ENCODE results near the gene TM4SF20. TPM values are rescaled to one million over a fixed set of nuclear protein-coding genes. Genes with fewer than 3 reads are reported as not detected.

TM4SF20 gene
- total RNA-seq, 1 donor from 2014 or later: not detected

- Histone ChIP-seq H3K27me3 (ENCODE audit: control insufficient read depth, insufficient read depth, low read length) (no peaks in the 10 kb centered on the region), H3K4me3 (ENCODE audit: low read depth, low read length) (no peak overlapping the region), H3K36me3 (ENCODE audit: control insufficient read depth, insufficient read depth, low read length) (no peaks in the 10 kb centered on the region)
- TF ChIP-seq CTCF (IDR thresholded peaks at IDR 0.05; ENCODE audit: insufficient read depth, low read length, poor library complexity, severe bottlenecking): peak; percentile 7
- no peak for DNase-seq (ENCODE audit: low read depth)
These were observed 15.3 kb downstream of the TM4SF20 start for GRCh38 chr2:227363756-227364155.

- Histone ChIP-seq H3K36me3 (ENCODE audit: control insufficient read depth, insufficient read depth, low read length) (no peaks in the 10 kb centered on the region), H3K4me3 (ENCODE audit: low read depth, low read length) (no peak overlapping the region), H3K27me3 (ENCODE audit: control insufficient read depth, insufficient read depth, low read length) (no peaks in the 10 kb centered on the region)
- no peak for DNase-seq (ENCODE audit: low read depth)
- TF ChIP-seq CTCF (IDR thresholded peaks at IDR 0.05; ENCODE audit: insufficient read depth, low read length, poor library complexity, severe bottlenecking): no peak
These were observed 18.8 kb downstream of the TM4SF20 start for GRCh38 chr2:227360351-227360750.

GRCh38 chr2:227351639-227352038 is 27.5 kb downstream of the TM4SF20 start:
- DNase-seq (ENCODE audit: low read depth): no peak
- no peak for TF ChIP-seq CTCF (IDR thresholded peaks at IDR 0.05; ENCODE audit: insufficient read depth, low read length, poor library complexity, severe bottlenecking)
- Histone ChIP-seq H3K4me3 (ENCODE audit: low read depth, low read length) (no peak overlapping the region), H3K27me3 (ENCODE audit: control insufficient read depth, insufficient read depth, low read length) (no peaks in the 10 kb centered on the region), H3K36me3 (ENCODE audit: control insufficient read depth, insufficient read depth, low read length) (no peaks in the 10 kb centered on the region)

GRCh38 chr2:227349989-227350612 is 29.0 kb downstream of the TM4SF20 start:
- no peak for TF ChIP-seq CTCF (IDR thresholded peaks at IDR 0.05; ENCODE audit: insufficient read depth, low read length, poor library complexity, severe bottlenecking)
- H3K36me3 ChIP-seq (ENCODE audit: control insufficient read depth, insufficient read depth, low read length): no peaks in the 10 kb centered on the region

GRCh38 chr2:227348324-227348723 is 30.8 kb downstream of the TM4SF20 start:
- Histone ChIP-seq H3K4me3 (ENCODE audit: low read depth, low read length) (no peak overlapping the region), H3K36me3 (ENCODE audit: control insufficient read depth, insufficient read depth, low read length) (no peaks in the 10 kb centered on the region), H3K27me3 (ENCODE audit: control insufficient read depth, insufficient read depth, low read length) (no peaks in the 10 kb centered on the region)
- TF ChIP-seq CTCF (IDR thresholded peaks at IDR 0.05; ENCODE audit: insufficient read depth, low read length, poor library complexity, severe bottlenecking): no peak
- DNase-seq (ENCODE audit: low read depth): no peak

More at GRCh38 chr2:227349989-227350612, 29.0 kb downstream of the TM4SF20 start:
- no peak for DNase-seq (ENCODE audit: low read depth)
- no peaks in the 10 kb centered on the region for H3K27me3 ChIP-seq (ENCODE audit: control insufficient read depth, insufficient read depth, low read length)
- no peak overlapping the region for H3K4me3 ChIP-seq (ENCODE audit: low read depth, low read length)

GRCh38 chr2:227347117-227347516 is 32.0 kb downstream of the TM4SF20 start:
- no peak for DNase-seq (ENCODE audit: low read depth)
- no peak overlapping the region for H3K4me3 ChIP-seq (ENCODE audit: low read depth, low read length)
- H3K27me3 ChIP-seq (ENCODE audit: control insufficient read depth, insufficient read depth, low read length): no peaks in the 10 kb centered on the region
- H3K36me3 ChIP-seq (ENCODE audit: control insufficient read depth, insufficient read depth, low read length): no peaks in the 10 kb centered on the region
- no peak for TF ChIP-seq CTCF (IDR thresholded peaks at IDR 0.05; ENCODE audit: insufficient read depth, low read length, poor library complexity, severe bottlenecking)
